GM13976 (cell line): ENCODE results near the gene RNF220.

Source experiments
- DNase-seq: peaks from one replicate; pipeline ENCODE4 v3.0.0; 2012; ENCODE audit warnings: low spot score
- in situ Hi-C: fragments of 300-500 bp; cut with MboI; formaldehyde crosslinking; loops from one replicate; pipeline ENCODE4 v1.12.0; 2022; ENCODE audit warnings: low sequenced_read_pairs, mixed read lengths, inconsistent platforms; ENCODE audit not compliant: unreplicated experiment
- TF ChIP-seq, protein P1 (sequence below): IDR thresholded peaks from 2 replicates; pipeline ENCODE4 v1.5.1; 2012; ENCODE audit warnings: borderline replicate concordance, mild to moderate bottlenecking; ENCODE audit not compliant: insufficient read depth; ENCODE audit errors: extremely low read depth, missing control alignments, control extremely low read depth

RNF220 gene

DNA sequence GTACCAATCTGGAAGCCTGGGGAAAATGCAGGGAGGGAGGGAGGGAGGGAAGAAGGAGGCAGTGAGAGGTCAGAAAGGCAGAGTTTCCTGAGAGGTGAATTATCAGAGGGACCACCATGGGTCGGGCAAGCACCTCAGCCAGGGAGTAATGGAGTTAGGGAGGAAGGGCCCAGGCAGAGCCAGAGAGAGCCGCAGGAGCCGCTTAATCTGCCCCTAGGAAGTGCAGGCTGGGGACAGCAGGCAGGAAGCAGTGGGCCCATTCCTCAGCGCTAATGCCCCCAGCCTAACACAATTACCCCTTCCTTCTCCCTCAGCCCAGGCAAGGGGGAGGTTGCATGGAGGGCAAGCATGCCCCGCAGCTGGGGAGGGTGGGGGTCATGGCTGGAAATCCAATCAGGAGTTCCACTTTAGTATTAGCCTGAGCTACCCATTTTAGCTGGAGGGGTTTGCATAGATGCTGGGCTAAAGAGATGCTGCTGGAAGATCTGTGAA, 160.2 kb downstream of the RNF220 start:
- TF ChIP-seq, protein P1, sequence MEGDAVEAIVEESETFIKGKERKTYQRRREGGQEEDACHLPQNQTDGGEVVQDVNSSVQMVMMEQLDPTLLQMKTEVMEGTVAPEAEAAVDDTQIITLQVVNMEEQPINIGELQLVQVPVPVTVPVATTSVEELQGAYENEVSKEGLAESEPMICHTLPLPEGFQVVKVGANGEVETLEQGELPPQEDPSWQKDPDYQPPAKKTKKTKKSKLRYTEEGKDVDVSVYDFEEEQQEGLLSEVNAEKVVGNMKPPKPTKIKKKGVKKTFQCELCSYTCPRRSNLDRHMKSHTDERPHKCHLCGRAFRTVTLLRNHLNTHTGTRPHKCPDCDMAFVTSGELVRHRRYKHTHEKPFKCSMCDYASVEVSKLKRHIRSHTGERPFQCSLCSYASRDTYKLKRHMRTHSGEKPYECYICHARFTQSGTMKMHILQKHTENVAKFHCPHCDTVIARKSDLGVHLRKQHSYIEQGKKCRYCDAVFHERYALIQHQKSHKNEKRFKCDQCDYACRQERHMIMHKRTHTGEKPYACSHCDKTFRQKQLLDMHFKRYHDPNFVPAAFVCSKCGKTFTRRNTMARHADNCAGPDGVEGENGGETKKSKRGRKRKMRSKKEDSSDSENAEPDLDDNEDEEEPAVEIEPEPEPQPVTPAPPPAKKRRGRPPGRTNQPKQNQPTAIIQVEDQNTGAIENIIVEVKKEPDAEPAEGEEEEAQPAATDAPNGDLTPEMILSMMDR = no peak
- DNase-seq = no peak
- in situ Hi-C loops = no loop called here

DNA sequence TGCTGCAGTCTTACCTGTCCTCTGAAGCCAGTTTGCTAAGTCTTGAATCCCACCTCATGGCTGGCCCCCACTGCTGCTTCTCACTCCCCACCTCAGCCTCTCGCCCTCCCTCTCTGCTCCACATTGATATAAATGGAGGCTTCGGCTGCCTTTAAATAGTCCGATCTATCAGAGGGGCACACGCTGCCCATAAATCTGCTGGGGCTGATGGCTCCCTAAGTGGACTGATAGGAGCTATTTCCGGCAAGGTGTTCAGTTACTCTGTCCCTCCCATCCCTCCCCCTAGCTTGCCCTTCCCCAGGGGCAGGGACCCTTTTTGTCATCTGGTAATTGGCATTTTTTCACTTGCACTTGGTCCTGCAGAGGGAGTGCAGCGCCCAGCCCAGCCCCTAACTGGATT, 160.8 kb downstream of the RNF220 start:
- DNase-seq = no peak
- TF ChIP-seq, protein P1 = no peak
- in situ Hi-C loops = no loop called here

- in situ Hi-C loops = no loop called here
- no peak for DNase-seq
- TF ChIP-seq, protein P1 = no peak
Measured at GRCh38 chr1:44566281-44567046, 161.4 kb downstream of the RNF220 start.

DNA sequence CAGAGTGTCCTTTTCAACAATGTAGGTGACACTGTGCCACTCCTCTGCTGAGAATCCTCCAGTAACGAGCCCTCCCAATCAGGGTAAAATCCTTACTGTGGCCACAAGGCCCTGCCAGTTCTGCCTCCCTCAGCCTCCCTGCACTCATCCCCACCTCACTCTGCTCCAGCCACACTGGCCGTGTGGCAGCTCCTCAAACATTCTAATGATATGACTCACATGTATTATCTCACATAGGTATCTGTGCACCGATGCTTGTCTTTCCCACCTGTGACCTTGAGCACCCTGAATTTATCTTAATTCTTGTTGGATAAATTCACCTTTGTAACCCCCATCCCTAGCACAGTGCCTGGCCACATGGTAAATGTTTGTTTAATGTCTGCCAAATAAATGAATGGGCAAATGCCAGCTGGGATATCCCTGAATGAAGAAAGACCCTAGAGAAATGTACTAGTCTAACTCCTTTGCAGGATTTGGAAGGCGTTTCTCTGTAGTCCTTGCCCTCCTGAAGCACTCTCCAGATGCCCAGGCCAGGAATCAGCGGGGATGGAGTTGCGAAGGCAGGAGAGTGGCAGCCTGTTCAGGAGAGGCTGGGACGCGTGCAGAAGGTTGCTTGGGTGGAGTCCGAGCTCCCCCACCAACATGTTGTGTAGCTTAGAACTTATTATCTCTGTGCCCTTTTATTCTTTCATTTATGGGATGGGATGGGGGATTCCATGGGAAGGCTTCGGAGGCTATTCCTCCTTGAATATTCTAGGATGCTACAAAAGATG, 163.3 kb downstream of the RNF220 start:
- in situ Hi-C loops = no loop called here

GRCh38 chr1:44569491-44569890, 164.4 kb downstream of the RNF220 start:
- DNase-seq = no peak
- in situ Hi-C loops = no loop called here
- TF ChIP-seq, protein P1 = no peak

More for the DNA sequence above, 163.3 kb downstream of the RNF220 start:
- TF ChIP-seq, protein P1 = no peak
- no peak for DNase-seq

DNA sequence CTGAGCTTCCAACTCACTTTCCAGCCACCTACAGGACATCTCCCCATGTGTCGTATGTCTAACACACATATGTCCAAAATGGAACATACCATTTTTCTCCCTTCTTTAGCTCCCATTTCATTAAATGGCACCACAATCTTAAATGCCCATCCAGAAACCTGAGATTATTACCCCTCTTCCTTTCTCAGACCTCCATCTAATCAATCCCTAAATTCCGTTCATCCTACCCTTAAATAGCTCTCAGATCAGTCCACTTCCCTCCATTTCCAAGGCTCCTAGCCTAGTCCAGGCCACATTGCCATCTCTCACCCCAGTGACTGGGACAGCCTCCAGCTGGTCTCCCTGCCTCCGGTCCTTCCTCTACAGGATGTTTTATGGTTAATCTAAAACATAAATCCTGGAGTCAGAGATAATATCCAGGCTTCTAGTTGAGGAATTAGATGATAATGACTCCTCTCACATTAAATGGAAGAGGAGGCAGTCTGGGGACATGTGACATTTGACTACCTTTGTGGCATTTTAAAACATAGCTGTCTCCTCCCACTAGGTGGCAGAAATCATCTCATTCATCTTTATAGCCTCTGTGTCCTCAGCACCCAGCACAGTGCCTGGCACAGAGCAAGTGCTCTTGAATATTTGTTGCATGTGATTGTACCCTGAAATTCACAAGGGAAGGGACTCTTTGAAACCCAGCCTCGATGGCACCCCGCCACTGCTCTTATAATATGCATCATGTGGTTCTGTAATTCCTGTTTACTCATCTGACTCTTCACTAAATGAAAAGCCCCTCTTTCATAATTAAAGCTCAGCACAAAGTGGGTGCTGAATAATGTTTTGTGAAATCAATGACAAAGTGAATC, 166.9 kb downstream of the RNF220 start:
- in situ Hi-C loops = no loop called here
- DNase-seq = peak; percentile 63

More for the DNA sequence above, 166.9 kb downstream of the RNF220 start:
- TF ChIP-seq, protein P1 = peak; percentile 27
